CD4-positive, alpha-beta T cell treated with Interleukin-17A for 4 hours (primary cell): ENCODE results near the gene DAW1.
"Not testable (repeated sequence)": the region's sequence is repeated elsewhere in the genome, so short reads cannot be mapped to it uniquely, and the experiment has no call there.

Experiments
- DNase-seq: peaks from one replicate; pipeline ENCODE4 v3.0.0-alpha.2; 2020; ENCODE audit warnings: mixed read lengths

Gene DAW1

GRCh38 chr2:227921648-227922047 is 50.2 kb downstream of the DAW1 start:
- no peak for DNase-seq

- DNase-seq = no peak
These were observed 60.6 kb downstream of the DAW1 start for GRCh38 chr2:227932001-227932400.

GRCh38 chr2:227932403-227932802 is 61.0 kb downstream of the DAW1 start:
- DNase-seq = no peak

- DNase-seq = no peak
These were observed 62.5 kb downstream of the DAW1 start for GRCh38 chr2:227933884-227934283.

- not testable (repeated sequence) for DNase-seq
These were observed 64.8 kb downstream of the DAW1 start for GRCh38 chr2:227936249-227936648.

GRCh38 chr2:227939271-227940027 is 68.0 kb downstream of the DAW1 start:
- no peak for DNase-seq

GRCh38 chr2:227942021-227942420 is 70.6 kb downstream of the DAW1 start:
- no peak for DNase-seq

GRCh38 chr2:227942965-227943364 is 71.5 kb downstream of the DAW1 start:
- DNase-seq = no peak

GRCh38 chr2:227960317-227960716 is 88.9 kb downstream of the DAW1 start:
- DNase-seq = no peak

- DNase-seq = no peak
These were observed 100.3 kb downstream of the DAW1 start for GRCh38 chr2:227971619-227972230.

- DNase-seq = no peak
These were observed 101.8 kb downstream of the DAW1 start for GRCh38 chr2:227973241-227973640.
